Fibroblast of mammary gland (primary cell): ENCODE measurements around the gene SMOC1.

Experiments used
- DNase-seq: peaks from one replicate; pipeline ENCODE4 v3.0.0-alpha.2; 2010; ENCODE audit warnings: low read depth
- H3K4me3 ChIP-seq: 2 replicates; pipeline ENCODE4 v1.5.1; 2011; ENCODE audit warnings: low read depth, mild to moderate bottlenecking, low read length, moderate library complexity; ENCODE audit not compliant: control insufficient read depth
- TF ChIP-seq, protein P1 (sequence below): conservative IDR thresholded peaks from 2 replicates; pipeline ENCODE4 v1.5.1; 2011; ENCODE audit warnings: low read depth, low read length, inconsistent platforms; ENCODE audit not compliant: control insufficient read depth, insufficient read depth

SMOC1 gene

GRCh38 chr14:69955855-69956845 lies 76.9 kb downstream of the SMOC1 start:
- no peak overlapping the region for H3K4me3 ChIP-seq
- DNase-seq, result no peak
- TF ChIP-seq, protein P1, sequence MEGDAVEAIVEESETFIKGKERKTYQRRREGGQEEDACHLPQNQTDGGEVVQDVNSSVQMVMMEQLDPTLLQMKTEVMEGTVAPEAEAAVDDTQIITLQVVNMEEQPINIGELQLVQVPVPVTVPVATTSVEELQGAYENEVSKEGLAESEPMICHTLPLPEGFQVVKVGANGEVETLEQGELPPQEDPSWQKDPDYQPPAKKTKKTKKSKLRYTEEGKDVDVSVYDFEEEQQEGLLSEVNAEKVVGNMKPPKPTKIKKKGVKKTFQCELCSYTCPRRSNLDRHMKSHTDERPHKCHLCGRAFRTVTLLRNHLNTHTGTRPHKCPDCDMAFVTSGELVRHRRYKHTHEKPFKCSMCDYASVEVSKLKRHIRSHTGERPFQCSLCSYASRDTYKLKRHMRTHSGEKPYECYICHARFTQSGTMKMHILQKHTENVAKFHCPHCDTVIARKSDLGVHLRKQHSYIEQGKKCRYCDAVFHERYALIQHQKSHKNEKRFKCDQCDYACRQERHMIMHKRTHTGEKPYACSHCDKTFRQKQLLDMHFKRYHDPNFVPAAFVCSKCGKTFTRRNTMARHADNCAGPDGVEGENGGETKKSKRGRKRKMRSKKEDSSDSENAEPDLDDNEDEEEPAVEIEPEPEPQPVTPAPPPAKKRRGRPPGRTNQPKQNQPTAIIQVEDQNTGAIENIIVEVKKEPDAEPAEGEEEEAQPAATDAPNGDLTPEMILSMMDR, result no peak

DNA sequence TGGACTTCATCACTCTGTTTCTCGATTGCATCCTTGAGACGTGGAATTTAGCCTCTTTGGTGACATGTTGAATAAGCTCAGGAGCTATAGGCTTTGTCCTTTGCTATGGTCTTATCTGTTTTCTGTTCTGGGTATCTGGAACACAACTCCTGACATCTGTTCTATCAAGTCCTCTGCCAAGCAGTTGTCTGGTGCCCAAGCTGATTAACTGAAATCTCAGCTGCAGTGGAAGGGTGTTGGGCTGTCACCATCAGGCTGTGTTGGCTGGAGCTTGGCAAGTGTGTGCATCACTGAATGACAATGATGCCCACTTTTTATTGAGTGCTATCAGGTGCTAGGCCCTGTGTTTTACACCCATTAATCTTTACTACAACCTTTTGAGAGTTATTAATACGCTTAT lies 77.8 kb downstream of the SMOC1 start:
- DNase-seq, result no peak
- H3K4me3 ChIP-seq, result no peak overlapping the region
- TF ChIP-seq, protein P1, result no peak

- no peak for DNase-seq
- TF ChIP-seq, protein P1, result no peak
- no peak overlapping the region for H3K4me3 ChIP-seq
Observed at GRCh38 chr14:69957986-69958385, 78.8 kb downstream of the SMOC1 start.

DNA sequence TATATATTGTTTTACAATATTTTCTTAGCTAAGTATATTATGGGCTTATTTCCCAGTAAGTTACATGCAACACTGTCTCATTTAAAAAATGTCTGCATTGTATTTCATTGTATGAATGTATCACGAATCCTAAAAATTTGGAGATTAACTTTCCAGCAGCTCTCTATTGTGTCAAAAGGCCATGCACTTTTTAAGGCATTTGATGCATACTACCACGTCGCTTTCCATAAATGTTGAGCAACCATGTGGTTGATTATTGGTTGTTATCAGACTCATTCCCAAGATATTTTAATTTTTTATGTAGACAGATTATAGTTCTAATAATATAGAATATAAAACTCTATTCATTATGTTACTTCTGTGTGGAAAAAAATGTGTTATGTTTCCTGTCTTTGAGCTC lies 79.9 kb downstream of the SMOC1 start:
- TF ChIP-seq, protein P1, result no peak
- DNase-seq, result no peak
- H3K4me3 ChIP-seq, result no peak overlapping the region

DNA sequence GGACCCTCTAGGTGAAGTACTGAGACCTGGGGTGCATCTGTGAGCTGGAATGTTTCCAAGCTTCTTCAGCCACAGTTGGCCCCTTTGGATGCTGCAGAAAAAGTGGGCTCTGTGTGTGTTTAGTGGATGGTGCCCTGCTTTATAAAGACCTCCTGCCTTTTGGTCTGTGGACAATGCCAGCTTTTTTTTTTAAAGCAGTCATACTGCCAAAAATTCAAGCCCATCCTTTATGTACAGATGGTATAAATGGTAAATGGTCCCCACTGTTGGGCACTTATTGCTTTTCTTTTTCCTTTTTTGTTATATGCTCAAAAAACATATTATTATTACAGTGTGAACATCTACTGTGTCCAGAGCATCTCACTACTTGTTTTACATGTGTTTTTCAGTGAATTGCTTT lies 81.1 kb downstream of the SMOC1 start:
- TF ChIP-seq, protein P1, result no peak
- no peak overlapping the region for H3K4me3 ChIP-seq
- no peak for DNase-seq

DNA sequence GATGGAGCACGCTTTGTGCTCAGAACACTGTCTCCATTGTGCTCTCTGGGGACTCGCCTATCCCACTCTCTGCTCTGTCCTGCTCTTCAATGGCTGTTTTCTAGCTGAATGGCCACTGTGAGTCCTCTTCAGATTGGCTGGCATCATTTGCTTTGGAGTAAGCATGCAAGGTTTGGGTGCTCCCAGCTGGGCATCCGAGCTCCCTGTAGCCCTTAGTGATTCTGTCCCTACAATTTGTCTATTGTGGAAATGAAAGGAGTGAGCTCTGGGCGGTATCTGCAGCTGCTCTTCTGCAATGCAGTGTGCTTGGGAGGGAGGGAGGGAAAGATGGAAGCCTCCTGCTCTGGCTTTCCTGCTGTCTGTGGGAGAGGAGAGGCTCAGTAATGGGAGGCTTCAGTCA lies 84.8 kb downstream of the SMOC1 start:
- TF ChIP-seq, protein P1, result no peak
- DNase-seq, result no peak
- no peak overlapping the region for H3K4me3 ChIP-seq
